GM19397 (cell line): ENCODE results near the gene MYO1E.

Source experiments
- ATAC-seq: cut with Tn5 transposase; IDR thresholded peaks from one replicate; pipeline ENCODE4 v1.9.1; 2021; ENCODE audit warnings: mild to moderate bottlenecking, moderate library complexity; ENCODE audit not compliant: unreplicated experiment

MYO1E gene

GRCh38 chr15:59268852-59269407 lies 103.7 kb downstream of the MYO1E start:
- ATAC-seq = no peak

GRCh38 chr15:59268168-59268851 lies 104.4 kb downstream of the MYO1E start:
- ATAC-seq = no peak

DNA sequence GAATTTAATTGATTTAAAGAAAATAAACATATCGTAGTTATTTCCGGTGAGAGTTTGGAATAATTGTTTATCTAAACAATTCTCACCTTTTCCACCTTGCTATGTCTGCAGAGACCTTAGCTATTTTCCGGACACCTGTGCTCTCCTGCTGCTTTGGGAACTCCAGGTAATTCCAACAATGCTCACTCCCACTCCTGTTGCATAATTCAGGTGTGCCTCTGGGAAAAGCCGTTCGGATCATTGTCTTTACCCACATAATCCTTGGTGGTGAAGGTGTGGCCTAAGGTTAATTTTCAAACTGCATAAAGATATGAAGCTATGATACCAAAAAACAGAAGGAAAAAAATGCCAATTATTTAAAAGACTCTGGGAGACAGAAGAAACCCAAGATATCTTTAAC lies 106.6 kb downstream of the MYO1E start:
- ATAC-seq = no peak

- ATAC-seq = no peak
Observed at GRCh38 chr15:59262316-59262715, 110.4 kb downstream of the MYO1E start.

DNA sequence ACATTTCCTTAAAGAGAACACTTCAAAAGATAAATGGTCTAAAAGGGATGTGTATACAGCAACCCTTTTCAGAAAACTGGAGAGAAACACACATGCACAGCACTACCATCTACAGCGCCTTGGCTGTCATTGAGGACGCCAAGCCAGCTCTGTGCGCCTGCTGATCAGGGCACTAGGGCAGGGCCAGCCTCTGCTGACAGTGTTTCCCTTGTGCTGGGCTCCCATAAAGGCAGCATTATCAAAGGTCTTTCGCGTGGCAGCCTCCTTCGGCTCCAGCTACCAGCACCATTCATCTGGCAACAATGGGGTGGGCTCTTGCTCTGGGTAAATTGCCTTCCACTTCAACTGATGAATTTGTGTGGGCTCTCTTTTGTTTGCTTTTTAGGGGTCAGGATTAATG lies 112.6 kb downstream of the MYO1E start:
- no peak for ATAC-seq

DNA sequence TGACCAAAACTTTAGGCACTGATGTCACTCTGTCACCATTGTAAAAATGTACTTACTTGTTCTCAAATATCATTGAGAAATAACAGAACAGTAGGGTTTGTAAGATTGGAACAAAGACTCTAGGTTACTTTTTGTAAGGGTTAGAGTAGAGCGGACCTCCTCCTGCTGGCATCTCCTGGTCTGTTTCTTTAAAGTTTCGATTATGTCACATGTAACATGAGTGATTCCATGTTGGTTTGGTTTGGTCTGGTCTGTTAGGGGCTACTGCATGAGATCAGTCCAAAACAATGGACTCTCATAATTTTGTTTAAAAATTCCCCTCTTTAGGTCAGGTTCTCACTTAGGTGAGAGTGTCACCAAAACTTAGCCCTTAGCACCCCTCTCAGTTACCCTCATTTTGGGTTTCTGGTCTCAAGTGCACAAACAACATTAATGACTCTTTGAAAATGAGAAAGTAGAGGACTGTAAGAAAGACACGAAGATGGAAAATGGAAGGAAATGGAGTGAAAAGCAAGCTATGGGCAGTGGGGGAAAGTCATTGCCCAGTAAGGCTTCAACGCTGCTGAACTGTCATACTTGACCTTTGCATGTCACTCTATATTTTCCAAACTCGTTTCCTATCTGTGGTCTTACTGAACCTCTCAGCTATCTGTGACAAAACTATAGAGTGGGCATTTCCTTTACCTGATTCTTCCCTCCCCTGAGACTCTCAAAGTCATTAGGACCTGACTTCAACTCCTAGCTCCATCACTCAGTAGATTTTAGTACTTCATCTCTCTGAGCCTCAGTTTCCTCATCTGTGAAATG lies 113.3 kb downstream of the MYO1E start:
- no peak for ATAC-seq

DNA sequence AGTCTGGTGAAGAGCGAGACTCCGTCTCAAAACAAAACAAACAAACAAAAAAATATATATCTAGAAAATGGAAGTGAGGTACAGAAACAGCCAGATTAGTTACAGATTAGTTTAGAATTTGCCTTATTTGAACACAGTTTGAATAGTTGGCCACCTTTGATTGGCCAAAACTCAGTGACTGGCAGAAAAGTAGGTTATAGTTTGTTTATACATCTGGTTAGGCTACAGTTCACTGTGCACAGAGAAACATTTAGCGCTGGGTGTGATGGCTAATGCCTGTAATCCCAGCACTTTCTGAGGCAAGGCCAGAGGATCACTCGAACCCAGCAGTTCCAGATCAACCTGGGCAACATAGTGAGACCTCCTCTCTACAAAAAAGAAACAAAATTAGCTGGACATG lies 114.4 kb downstream of the MYO1E start:
- ATAC-seq = no peak

DNA sequence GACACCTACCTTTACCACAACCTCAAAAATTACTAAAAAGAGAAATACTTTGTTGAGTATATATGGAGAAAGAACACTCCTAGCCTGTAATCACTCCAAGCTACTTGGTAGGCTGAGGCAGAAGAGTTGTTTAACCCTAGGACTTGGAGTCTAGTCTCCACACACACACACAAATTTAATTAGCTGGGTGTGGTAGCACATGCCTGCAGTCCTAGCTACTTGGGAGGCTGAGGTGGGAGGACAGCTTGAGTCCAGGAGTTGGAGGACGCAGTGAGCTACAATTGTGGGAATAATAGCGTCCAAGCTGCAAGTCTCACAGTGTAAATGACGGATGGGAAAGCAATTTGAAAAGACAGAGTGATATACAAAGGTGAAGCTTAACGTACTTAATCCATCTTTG lies 115.5 kb downstream of the MYO1E start:
- ATAC-seq = no peak

GRCh38 chr15:59256482-59256881 lies 116.2 kb downstream of the MYO1E start:
- ATAC-seq = no peak

- ATAC-seq = no peak
Observed at GRCh38 chr15:59255680-59256336, 116.9 kb downstream of the MYO1E start.

GRCh38 chr15:59252137-59252536 lies 120.5 kb downstream of the MYO1E start:
- no peak for ATAC-seq

- ATAC-seq = peak; percentile 53
Observed at GRCh38 chr15:59251001-59251845, 121.4 kb downstream of the MYO1E start.

GRCh38 chr15:59250249-59250648 lies 122.4 kb downstream of the MYO1E start:
- ATAC-seq = no peak

DNA sequence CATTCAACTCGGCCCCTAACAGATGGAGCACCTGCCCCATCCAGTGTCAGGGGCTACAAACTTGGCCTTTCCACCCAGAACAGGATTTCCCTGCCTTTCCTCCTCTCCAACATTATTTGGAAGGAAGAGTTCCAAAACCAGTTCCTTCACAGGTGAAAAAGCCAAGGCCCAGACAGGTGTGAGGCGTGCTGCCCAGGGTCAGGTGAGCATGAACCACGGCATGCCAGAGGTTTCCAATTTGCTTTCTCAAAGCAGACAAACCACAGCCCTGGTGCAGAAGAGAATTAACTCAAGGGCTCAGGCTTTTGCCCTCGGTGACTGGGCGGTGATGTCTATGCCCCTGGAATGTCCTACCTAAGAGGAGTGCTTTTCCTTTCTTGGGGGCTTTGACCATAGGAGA lies 122.9 kb downstream of the MYO1E start:
- no peak for ATAC-seq

DNA sequence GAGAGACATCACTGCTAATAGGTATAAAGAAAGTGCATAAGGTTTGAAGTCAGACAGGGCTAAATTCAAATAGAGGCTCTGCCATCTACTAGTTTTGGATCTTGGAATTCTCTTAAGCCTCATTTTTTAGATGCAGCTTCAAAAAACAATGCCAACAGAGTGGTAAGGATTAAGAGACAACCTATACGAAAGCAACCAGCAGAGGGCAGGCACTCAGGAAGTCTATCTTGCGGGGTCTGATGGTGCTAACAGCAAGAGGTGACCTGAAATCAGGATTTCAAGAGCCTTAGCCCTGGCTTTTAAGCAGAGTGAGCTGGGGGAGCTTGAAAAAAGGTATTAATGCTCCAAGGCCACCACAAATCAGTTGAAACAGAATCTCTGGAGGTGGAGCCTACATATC lies 125.3 kb downstream of the MYO1E start:
- ATAC-seq = no peak

- ATAC-seq = no peak
Observed at GRCh38 chr15:59245559-59245958, 127.1 kb downstream of the MYO1E start.

DNA sequence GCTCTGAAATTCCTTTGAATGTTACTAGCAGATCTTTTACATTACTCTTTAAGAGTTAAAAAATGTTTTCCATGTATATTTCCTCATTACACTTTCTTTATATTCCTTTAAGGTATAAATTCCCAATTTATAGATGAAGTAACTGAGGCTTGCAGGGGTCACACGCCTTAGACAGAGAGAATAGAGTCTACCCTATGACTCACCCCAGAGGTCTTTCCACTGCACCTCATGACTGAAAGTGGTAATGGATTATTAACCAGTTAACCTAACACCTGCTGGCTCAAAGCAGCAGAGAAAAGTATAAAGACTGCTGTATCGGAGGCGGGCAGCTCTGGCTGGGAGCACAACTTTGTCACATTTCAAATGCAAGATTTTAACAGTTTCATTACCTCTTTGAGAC lies 128.3 kb downstream of the MYO1E start:
- peak; percentile 88 for ATAC-seq

- no peak for ATAC-seq
Observed at GRCh38 chr15:59243622-59244021, 129.0 kb downstream of the MYO1E start.

DNA sequence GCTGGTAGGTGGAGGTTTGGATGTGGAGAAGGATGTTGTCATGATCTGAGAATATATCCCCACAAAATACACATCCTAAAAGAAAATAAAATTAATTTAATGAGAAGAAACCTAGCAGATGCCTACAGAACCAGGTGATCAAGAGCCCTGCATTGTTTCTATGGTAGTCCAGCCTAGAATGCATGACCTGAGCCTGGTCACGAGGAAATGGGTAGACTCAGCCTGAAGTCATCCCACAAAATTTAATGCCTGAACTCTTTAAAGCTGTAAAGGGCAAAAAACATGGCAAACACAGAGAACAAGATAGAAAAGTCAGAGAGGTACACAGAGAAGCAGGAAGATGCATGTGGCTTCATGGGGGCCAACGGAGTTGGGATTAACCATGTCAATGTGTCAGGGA lies 130.0 kb downstream of the MYO1E start:
- no peak for ATAC-seq

DNA sequence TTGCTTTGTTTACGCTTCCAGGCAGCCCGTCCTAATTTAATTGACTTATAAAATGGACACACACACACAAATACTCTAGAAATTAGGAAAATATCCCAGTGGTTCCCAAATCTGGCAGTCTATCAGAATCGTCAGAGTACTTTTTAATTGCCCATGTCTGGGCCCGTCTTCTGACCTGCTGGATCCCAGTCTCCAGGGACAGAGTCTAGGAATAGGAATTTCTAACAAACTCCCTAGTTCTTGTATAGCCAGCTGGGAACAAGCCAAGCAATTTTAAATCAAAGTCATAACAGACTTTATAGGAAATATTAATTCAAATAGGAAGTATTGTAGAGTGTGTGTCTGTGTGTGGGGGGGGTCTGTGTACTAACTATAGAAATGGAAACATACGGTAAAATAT lies 132.6 kb downstream of the MYO1E start:
- no peak for ATAC-seq

DNA sequence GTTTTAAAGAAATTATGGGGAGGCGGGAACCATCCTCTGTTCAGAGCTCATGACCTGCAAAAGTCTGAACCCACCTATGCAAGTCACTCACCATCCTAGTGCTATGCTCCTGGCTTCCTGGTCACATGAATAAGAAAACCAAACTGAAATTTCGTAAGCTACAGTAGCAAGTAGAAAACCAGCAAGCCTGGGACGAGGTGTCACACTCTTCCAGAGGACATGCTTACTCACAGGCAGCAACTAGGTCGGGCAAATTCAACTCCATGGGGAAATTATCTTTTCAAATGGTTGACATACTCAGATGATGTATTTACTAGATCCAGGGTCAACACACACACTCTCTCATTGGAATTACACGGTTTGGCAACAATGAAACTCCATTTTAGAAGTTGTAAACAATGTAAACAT lies 134.7 kb downstream of the MYO1E start:
- peak; percentile 49 for ATAC-seq
